Loucy (cell line): ENCODE results near the gene YAF2.

ENCODE experiments used
- H2AFZ ChIP-seq: fragments of 200-600 bp; sonication (generic); 2 replicates; pipeline ENCODE4 v1.6.0; 2016; ENCODE audit warnings: antibody characterized with exemption, mild to moderate bottlenecking, low read length, moderate library complexity
- H3F3A ChIP-seq: fragments of 200-600 bp; 2 replicates; pipeline ENCODE4 v1.6.0; 2016; ENCODE audit warnings: antibody characterized with exemption, low read depth, mild to moderate bottlenecking
- H3K27me3 ChIP-seq: fragments of 200-600 bp; sonication (generic); 2 replicates; pipeline ENCODE4 v1.6.1; 2014; ENCODE audit warnings: low read length, mild to moderate bottlenecking; ENCODE audit not compliant: insufficient read depth, poor library complexity, severe bottlenecking
- H3K36me3 ChIP-seq: fragments of 200-600 bp; sonication (generic); 2 replicates; pipeline ENCODE4 v1.6.1; 2016; ENCODE audit warnings: low read length; ENCODE audit not compliant: insufficient read depth
- H3K4me1 ChIP-seq: fragments of 200-600 bp; sonication (generic); 2 replicates; pipeline ENCODE4 v1.5.1; 2014; ENCODE audit warnings: low read length, mild to moderate bottlenecking; ENCODE audit not compliant: insufficient read depth, poor library complexity, severe bottlenecking
- H3K4me2 ChIP-seq: fragments of 200-600 bp; sonication (generic); 2 replicates; pipeline ENCODE4 v1.6.0; 2014; ENCODE audit warnings: antibody characterized with exemption, low read length, low read depth, mild to moderate bottlenecking; ENCODE audit not compliant: poor library complexity, severe bottlenecking
- H3K4me3 ChIP-seq: fragments of 200-600 bp; sonication (generic); 2 replicates; pipeline ENCODE4 v1.5.1; 2014; ENCODE audit warnings: low read length, mild to moderate bottlenecking, mixed read lengths; ENCODE audit not compliant: poor library complexity, severe bottlenecking
- H3K79me2 ChIP-seq: fragments of 200-600 bp; sonication (generic); 2 replicates; pipeline ENCODE4 v1.6.1; 2014; ENCODE audit warnings: low read length; ENCODE audit not compliant: insufficient read depth
- H3K9ac ChIP-seq: fragments of 200-600 bp; sonication (generic); 2 replicates; pipeline ENCODE4 v1.6.0; 2014; ENCODE audit warnings: mild to moderate bottlenecking, low read depth, low read length, moderate library complexity; ENCODE audit not compliant: poor library complexity, severe bottlenecking
- H3K9me2 ChIP-seq: fragments of 200-600 bp; sonication (generic); replicated peaks from 2 replicates; pipeline ENCODE4 v1.6.1; 2016; ENCODE audit warnings: low read depth, low read length, mixed read lengths
- H3K9me3 ChIP-seq: fragments of 200-600 bp; sonication (generic); 2 replicates; pipeline ENCODE4 v1.6.1; 2014; ENCODE audit warnings: mild to moderate bottlenecking, antibody characterized with exemption, low read length, low read depth; ENCODE audit not compliant: insufficient read depth
- H4K20me1 ChIP-seq: fragments of 200-600 bp; sonication (generic); 2 replicates; pipeline ENCODE4 v1.6.0; 2014; ENCODE audit warnings: antibody characterized with exemption, low read length, mild to moderate bottlenecking; ENCODE audit not compliant: insufficient read depth, poor library complexity, severe bottlenecking
- EZH2phosphoT487 ChIP-seq: fragments of 200-600 bp; IDR thresholded peaks from 2 replicates; pipeline ENCODE4 v1.6.1; 2018; ENCODE audit warnings: antibody characterized with exemption, mild to moderate bottlenecking, moderate library complexity, borderline replicate concordance
- TF ChIP-seq, protein P1 (sequence below): fragments of 200-600 bp; sonication (generic); conservative IDR thresholded peaks from 2 replicates; pipeline ENCODE4 v1.5.1; 2014; ENCODE audit warnings: mild to moderate bottlenecking, antibody characterized with exemption, low read length

The YAF2 gene

DNA sequence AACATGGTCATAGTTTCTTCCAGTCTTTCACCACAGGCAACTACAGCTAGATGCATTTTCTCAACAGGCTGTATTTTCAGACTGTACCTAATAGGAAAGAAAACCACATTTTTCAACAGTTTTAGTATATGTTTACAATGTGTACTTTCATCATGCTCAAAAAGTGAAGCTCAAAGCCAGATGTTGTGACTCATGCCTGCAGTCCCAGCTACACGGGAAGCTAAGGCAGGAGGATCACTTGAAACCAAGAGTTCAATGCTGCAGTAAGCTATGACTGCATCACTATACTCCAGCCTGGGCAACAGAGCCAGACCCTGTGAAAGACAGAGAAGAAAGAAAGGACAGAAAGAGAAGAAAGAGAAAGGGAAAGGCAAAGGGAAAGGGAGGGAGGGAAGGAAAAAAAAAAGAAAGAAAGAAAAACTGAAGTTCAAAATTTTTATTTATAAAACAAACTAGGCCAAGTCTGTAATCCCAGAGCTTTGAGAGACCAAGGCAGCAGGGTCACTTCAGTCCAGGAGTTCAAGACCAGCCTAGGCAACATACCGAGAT lies 118.9 kb downstream of the YAF2 start:
- H3K9me3 ChIP-seq = no peaks in the 10 kb centered on the region; the same call in 1 of the 2 replicates
- H3F3A ChIP-seq = no peaks in the 10 kb centered on the region
- H3K9ac ChIP-seq = no peak overlapping the region
- peaks cover 49% of the 10 kb centered on the region for H3K79me2 ChIP-seq
- H3K4me1 ChIP-seq = no peaks in the 10 kb centered on the region
- H4K20me1 ChIP-seq = no peaks in the 10 kb centered on the region
- H3K27me3 ChIP-seq = no peaks in the 10 kb centered on the region
- H3K9me2 ChIP-seq = no peaks in the 10 kb centered on the region
- H3K4me2 ChIP-seq = no peak overlapping the region
- H3K4me3 ChIP-seq = no peak overlapping the region
- TF ChIP-seq EZH2phosphoT487 = no peak
- H2AFZ ChIP-seq = no peak overlapping the region
- peaks cover 22% of the 10 kb centered on the region for H3K36me3 ChIP-seq

- peaks cover 22% of the 10 kb centered on the region for H3K36me3 ChIP-seq
- H3F3A ChIP-seq = no peaks in the 10 kb centered on the region
- no peaks in the 10 kb centered on the region for H4K20me1 ChIP-seq
- H3K9me3 ChIP-seq = no peaks in the 10 kb centered on the region; the same call in 1 of the 2 replicates
- no peak overlapping the region for H3K9ac ChIP-seq
- H3K27me3 ChIP-seq = no peaks in the 10 kb centered on the region
- H2AFZ ChIP-seq = no peak overlapping the region
- no peak overlapping the region for H3K4me3 ChIP-seq
- H3K79me2 ChIP-seq = peaks cover 42% of the 10 kb centered on the region
- H3K9me2 ChIP-seq = no peaks in the 10 kb centered on the region
- no peaks in the 10 kb centered on the region for H3K4me1 ChIP-seq
- TF ChIP-seq, protein P1, sequence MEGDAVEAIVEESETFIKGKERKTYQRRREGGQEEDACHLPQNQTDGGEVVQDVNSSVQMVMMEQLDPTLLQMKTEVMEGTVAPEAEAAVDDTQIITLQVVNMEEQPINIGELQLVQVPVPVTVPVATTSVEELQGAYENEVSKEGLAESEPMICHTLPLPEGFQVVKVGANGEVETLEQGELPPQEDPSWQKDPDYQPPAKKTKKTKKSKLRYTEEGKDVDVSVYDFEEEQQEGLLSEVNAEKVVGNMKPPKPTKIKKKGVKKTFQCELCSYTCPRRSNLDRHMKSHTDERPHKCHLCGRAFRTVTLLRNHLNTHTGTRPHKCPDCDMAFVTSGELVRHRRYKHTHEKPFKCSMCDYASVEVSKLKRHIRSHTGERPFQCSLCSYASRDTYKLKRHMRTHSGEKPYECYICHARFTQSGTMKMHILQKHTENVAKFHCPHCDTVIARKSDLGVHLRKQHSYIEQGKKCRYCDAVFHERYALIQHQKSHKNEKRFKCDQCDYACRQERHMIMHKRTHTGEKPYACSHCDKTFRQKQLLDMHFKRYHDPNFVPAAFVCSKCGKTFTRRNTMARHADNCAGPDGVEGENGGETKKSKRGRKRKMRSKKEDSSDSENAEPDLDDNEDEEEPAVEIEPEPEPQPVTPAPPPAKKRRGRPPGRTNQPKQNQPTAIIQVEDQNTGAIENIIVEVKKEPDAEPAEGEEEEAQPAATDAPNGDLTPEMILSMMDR = no peak
- TF ChIP-seq EZH2phosphoT487 = no peak
- no peak overlapping the region for H3K4me2 ChIP-seq
Observed at GRCh38 chr12:42118136-42118879, 119.7 kb downstream of the YAF2 start.

- peaks cover 6% of the 10 kb centered on the region for H3K4me1 ChIP-seq
- H3K4me2 ChIP-seq = no peak overlapping the region
- no peak overlapping the region for H2AFZ ChIP-seq
- no peak overlapping the region for H3K4me3 ChIP-seq
- TF ChIP-seq, protein P1 = no peak
- H3K9me3 ChIP-seq = no peaks in the 10 kb centered on the region
- no peaks in the 10 kb centered on the region for H3K9me2 ChIP-seq
- H3K9ac ChIP-seq = no peak overlapping the region
- no peaks in the 10 kb centered on the region for H3K27me3 ChIP-seq
- H3F3A ChIP-seq = no peaks in the 10 kb centered on the region
- H4K20me1 ChIP-seq = no peaks in the 10 kb centered on the region
- peaks cover 49% of the 10 kb centered on the region for H3K36me3 ChIP-seq
- 0 out of 2 replicates have a peak, but pooled peaks cover 8% of the 10 kb centered on the region for H3K79me2 ChIP-seq
Observed at GRCh38 chr12:42109031-42109430, 129.0 kb downstream of the YAF2 start.
